WERI-Rb-1 (cell line): ENCODE results near the gene DCLK1.
A peak's percentile ranks its signal among the peaks of the same experiment; 100 is the strongest.

Source experiments
- DNase-seq: peaks from one replicate; pipeline ENCODE4 v3.0.0-alpha.2; 2020
- H3K27ac ChIP-seq: fragments of 250-450 bp; sonication (Bioruptor Pico); 2 replicates; pipeline ENCODE4 v1.5.1; 2020; ENCODE audit warnings: mild to moderate bottlenecking, moderate library complexity
- H3K27me3 ChIP-seq: fragments of 250-450 bp; sonication (Bioruptor Pico); 2 replicates; pipeline ENCODE4 v1.5.1; 2021; ENCODE audit warnings: mild to moderate bottlenecking, low read depth, moderate library complexity; ENCODE audit not compliant: insufficient read depth, severe bottlenecking
- H3K36me3 ChIP-seq: fragments of 250-450 bp; sonication (Bioruptor Pico); 2 replicates; pipeline ENCODE4 v1.5.1; 2020; ENCODE audit warnings: mild to moderate bottlenecking, moderate library complexity
- H3K4me3 ChIP-seq: 2 replicates; pipeline ENCODE4 v1.5.1; 2011; ENCODE audit warnings: low read depth, mild to moderate bottlenecking, control low read depth, low read length
- H3K9me3 ChIP-seq: fragments of 250-450 bp; sonication (Bioruptor Pico); 2 replicates; pipeline ENCODE4 v1.5.1; 2021; ENCODE audit warnings: mild to moderate bottlenecking, moderate library complexity; ENCODE audit not compliant: severe bottlenecking
- TF ChIP-seq, protein P1 (sequence below): IDR thresholded peaks from 2 replicates; pipeline ENCODE4 v1.5.1; 2011; ENCODE audit warnings: low read depth, mild to moderate bottlenecking, control low read depth, inconsistent platforms, low read length

Gene DCLK1

DNA sequence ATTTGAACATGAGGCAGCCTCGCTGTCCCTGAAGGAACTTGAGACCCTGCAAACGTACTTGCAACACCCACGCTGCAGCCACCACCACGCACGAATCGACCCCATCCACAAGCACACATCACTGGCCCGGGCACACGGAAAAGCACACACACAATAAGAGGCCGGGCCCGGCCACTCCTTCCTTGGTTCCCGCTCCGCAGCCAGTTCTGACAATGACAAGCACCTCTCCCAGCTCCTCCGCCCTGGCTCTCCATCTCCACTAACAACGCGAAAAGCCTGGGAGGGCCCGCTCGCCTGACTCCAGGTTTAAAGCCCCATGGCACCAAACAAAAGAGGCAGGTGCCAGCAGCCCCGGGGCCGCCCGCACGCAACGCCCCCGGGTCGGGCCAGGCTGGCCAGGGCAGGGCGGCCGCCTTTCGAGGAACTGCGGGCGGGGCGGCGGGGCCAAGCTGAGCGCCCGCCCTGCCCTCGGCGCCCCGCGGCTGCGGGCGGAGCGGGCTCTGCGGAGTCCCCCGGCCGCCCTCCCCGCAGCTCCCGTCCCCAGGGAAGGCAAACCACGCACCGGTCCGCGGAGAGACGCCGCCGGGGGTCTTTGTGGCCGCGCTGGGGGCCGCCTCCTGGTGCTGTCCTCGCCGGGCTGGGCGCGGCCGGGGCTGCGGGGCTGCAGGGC is 495 bp downstream of the DCLK1 start:
- Histone ChIP-seq H3K27ac (no peak overlapping the region), H3K9me3 (no peaks in the 10 kb centered on the region), H3K27me3 (no peaks in the 10 kb centered on the region), H3K36me3 (no peaks in the 10 kb centered on the region), H3K4me3 (peak overlapping the region; percentile 59)
- TF ChIP-seq, protein P1, sequence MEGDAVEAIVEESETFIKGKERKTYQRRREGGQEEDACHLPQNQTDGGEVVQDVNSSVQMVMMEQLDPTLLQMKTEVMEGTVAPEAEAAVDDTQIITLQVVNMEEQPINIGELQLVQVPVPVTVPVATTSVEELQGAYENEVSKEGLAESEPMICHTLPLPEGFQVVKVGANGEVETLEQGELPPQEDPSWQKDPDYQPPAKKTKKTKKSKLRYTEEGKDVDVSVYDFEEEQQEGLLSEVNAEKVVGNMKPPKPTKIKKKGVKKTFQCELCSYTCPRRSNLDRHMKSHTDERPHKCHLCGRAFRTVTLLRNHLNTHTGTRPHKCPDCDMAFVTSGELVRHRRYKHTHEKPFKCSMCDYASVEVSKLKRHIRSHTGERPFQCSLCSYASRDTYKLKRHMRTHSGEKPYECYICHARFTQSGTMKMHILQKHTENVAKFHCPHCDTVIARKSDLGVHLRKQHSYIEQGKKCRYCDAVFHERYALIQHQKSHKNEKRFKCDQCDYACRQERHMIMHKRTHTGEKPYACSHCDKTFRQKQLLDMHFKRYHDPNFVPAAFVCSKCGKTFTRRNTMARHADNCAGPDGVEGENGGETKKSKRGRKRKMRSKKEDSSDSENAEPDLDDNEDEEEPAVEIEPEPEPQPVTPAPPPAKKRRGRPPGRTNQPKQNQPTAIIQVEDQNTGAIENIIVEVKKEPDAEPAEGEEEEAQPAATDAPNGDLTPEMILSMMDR, result no peak
- peak; percentile 46 for DNase-seq

GRCh38 chr13:36130193-36130551 is 1.0 kb downstream of the DCLK1 start:
- Histone ChIP-seq H3K27me3 (no peaks in the 10 kb centered on the region), H3K36me3 (no peaks in the 10 kb centered on the region), H3K4me3 (peak overlapping the region; percentile 59), H3K9me3 (no peaks in the 10 kb centered on the region), H3K27ac (no peak overlapping the region)
- TF ChIP-seq, protein P1, result no peak
- no peak for DNase-seq

- Histone ChIP-seq H3K4me3 (no peak overlapping the region), H3K27ac (no peak overlapping the region), H3K27me3 (no peaks in the 10 kb centered on the region), H3K36me3 (no peaks in the 10 kb centered on the region), H3K9me3 (no peaks in the 10 kb centered on the region)
- TF ChIP-seq, protein P1, result no peak
- no peak for DNase-seq
Observed at GRCh38 chr13:36129539-36129938, 1.6 kb downstream of the DCLK1 start.

- Histone ChIP-seq H3K4me3 (no peak overlapping the region), H3K27me3 (no peaks in the 10 kb centered on the region), H3K36me3 (no peaks in the 10 kb centered on the region), H3K9me3 (no peaks in the 10 kb centered on the region), H3K27ac (no peak overlapping the region)
- TF ChIP-seq, protein P1, result no peak
- no peak for DNase-seq
Observed at GRCh38 chr13:36126491-36126890, 4.7 kb downstream of the DCLK1 start.

- H3K27ac ChIP-seq, result no peak overlapping the region
- no peaks in the 10 kb centered on the region for H3K27me3 ChIP-seq
- H3K4me3 ChIP-seq, result no peak overlapping the region
- no peak for DNase-seq
- TF ChIP-seq, protein P1, result no peak
- H3K36me3 ChIP-seq, result no peaks in the 10 kb centered on the region
- no peaks in the 10 kb centered on the region for H3K9me3 ChIP-seq
Observed at GRCh38 chr13:36125841-36126240, 5.3 kb downstream of the DCLK1 start.

GRCh38 chr13:36124236-36124822 is 6.9 kb downstream of the DCLK1 start:
- no peak for DNase-seq
- no peak overlapping the region for H3K27ac ChIP-seq
- H3K27me3 ChIP-seq, result no peaks in the 10 kb centered on the region
- no peaks in the 10 kb centered on the region for H3K36me3 ChIP-seq
- TF ChIP-seq, protein P1, result no peak
- H3K4me3 ChIP-seq, result no peak overlapping the region
- no peaks in the 10 kb centered on the region for H3K9me3 ChIP-seq
